ENCODE results near the gene PLA2G10.
"Not testable (repeated sequence)": the region's sequence is repeated elsewhere in the genome, so short reads cannot be mapped to it uniquely, and the experiment has no call there.

Gene PLA2G10

DNA sequence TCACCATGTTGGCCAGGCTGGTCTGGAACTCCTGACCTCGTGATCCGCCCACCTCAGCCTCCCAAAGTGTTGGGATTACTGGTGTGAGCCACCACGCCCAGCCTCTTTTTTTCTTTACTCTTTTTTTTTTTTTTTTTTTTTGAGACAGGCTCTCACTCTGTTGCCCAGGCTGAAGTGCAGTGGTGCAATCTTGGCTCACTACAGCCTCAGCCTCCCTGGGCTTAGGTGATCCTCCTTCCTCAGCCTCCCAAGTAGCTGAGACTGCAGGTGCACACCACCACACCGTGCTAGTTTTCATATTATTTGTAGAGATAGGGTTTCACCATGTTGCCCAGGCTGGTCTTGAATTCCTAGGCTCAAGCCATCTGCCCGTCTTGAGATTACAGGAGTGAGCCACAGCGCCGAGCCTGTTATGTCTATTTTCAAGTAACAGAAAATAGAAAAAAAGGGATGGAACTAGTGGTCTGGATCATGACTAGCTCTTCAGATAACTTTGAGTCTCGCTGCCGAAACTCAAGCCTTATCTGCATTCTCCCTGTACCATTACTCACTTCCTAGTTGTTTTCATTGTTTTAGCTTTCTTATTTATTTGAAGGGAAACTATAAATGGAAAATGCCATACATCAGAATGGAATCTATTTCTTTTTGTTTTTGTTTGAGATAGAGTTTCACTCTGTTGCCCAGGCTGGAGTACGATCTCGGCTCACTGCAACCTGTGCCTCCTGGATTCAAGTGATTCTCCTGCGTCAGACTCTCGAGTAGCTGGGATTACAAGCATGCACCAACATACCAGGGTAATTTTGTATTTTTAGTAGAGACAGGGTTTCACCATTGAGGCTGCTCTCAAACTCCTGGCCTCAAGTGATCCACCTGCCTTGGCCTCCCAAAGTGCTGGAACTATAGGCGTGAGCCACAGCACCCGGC is 8.0 kb downstream of the PLA2G10 start:
- not testable (repeated sequence) for H3K36me3 ChIP-seq (ENCODE audit: control insufficient read depth in 1 of 2, insufficient read depth in 2 of 2, low read depth in 1 of 2, low read length in 2 of 2); H3K27me3 ChIP-seq (ENCODE audit: control insufficient read depth in 1 of 2, insufficient read depth in 1 of 2, low read length in 2 of 2); H2AK5ac ChIP-seq (ENCODE audit: low read length, severe bottlenecking); H2BK5ac ChIP-seq (ENCODE audit: low read depth, low read length, poor library complexity, severe bottlenecking); H3K18ac ChIP-seq (ENCODE audit: low read depth in 1 of 2, low read length in 2 of 2); H4K8ac ChIP-seq (ENCODE audit: low read length); H3K14ac ChIP-seq (ENCODE audit: low read length in 2 of 2); H3K9ac ChIP-seq (ENCODE audit: low read length); H3K23ac ChIP-seq (ENCODE audit: low read length in 2 of 2); DNase-seq; H2BK12ac ChIP-seq (ENCODE audit: low read length in 2 of 2); H3K4me2 ChIP-seq (ENCODE audit: low read length, poor library complexity, severe bottlenecking); H2BK15ac ChIP-seq (ENCODE audit: low read depth, poor library complexity, severe bottlenecking); H4K91ac ChIP-seq (ENCODE audit: low read length); H3K4me1 ChIP-seq (ENCODE audit: control insufficient read depth, insufficient read depth, low read depth, low read length); H3K4me3 ChIP-seq (ENCODE audit: insufficient read depth in 1 of 2, low read depth in 1 of 2, low read length in 2 of 2); H2BK120ac ChIP-seq (ENCODE audit: low read depth, low read length); H3K79me1 ChIP-seq (replicated peaks; ENCODE audit: low read length, poor library complexity, severe bottlenecking); H2AFZ ChIP-seq (ENCODE audit: low read depth, low read length); H3K4ac ChIP-seq (ENCODE audit: low read depth in 1 of 2, low read length in 2 of 2); H3K27ac ChIP-seq (ENCODE audit: low read length, poor library complexity, severe bottlenecking); H3K9me3 ChIP-seq (ENCODE audit: control insufficient read depth, low read length)
- WGBS = 79% methylated on average over 14 of the region's 15 CpGs

DNA sequence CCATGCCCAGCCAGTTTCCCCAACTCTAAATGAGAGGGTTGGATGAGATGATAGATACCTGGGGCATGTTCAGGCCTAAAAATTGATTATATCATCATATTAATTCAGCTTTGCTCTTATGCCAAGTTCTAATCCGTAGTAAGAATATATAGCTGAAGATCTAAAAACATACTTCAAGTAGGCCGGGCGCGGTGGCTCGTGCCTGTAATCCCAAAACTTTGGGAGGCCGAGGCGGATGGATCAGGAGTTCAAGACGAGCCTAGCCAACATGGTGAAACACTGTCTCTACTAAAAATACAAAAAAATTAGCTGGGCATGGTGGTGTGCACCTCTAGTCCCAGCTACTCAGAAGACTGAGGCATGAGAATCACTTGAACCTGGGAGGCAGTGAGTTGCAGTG is 12.0 kb downstream of the PLA2G10 start:
- no peak for DNase-seq
- WGBS = 97% methylated on average over 7 of the region's 8 CpGs

GRCh38 chr16:14681115-14681514 is 13.0 kb downstream of the PLA2G10 start:
- H2BK15ac ChIP-seq (ENCODE audit: low read depth, poor library complexity, severe bottlenecking) = no peak overlapping the region
- H3K9ac ChIP-seq (ENCODE audit: low read length) = no peak overlapping the region
- peaks cover 0 to 3% of the 10 kb centered on the region in 2 experiments for H3K27me3 ChIP-seq (ENCODE audit: control insufficient read depth in 1 of 2, insufficient read depth in 1 of 2, low read length in 2 of 2)
- H2AFZ ChIP-seq (ENCODE audit: low read depth, low read length) = no peak overlapping the region
- no peak overlapping the region for H2BK5ac ChIP-seq (ENCODE audit: low read depth, low read length, poor library complexity, severe bottlenecking)
- H3K9me3 ChIP-seq (ENCODE audit: control insufficient read depth, low read length) = no peaks in the 10 kb centered on the region
- no peak overlapping the region for H3K4me3 ChIP-seq (ENCODE audit: insufficient read depth in 1 of 2, low read depth in 1 of 2, low read length in 2 of 2)
- H3K4me1 ChIP-seq (ENCODE audit: control insufficient read depth, insufficient read depth, low read depth, low read length) = peaks cover 1% of the 10 kb centered on the region
- no peak overlapping the region for H4K91ac ChIP-seq (ENCODE audit: low read length)
- DNase-seq = no peak
- H2AK5ac ChIP-seq (ENCODE audit: low read length, severe bottlenecking) = no peak overlapping the region
- no peak overlapping the region for H2BK120ac ChIP-seq (ENCODE audit: low read depth, low read length)
- WGBS = 96% methylated on average over 2 of the region's 4 CpGs
- H3K23ac ChIP-seq (ENCODE audit: low read length in 2 of 2) = no peak overlapping the region
- peaks cover 0 to 2% of the 10 kb centered on the region in 2 experiments for H3K36me3 ChIP-seq (ENCODE audit: control insufficient read depth in 1 of 2, insufficient read depth in 2 of 2, low read depth in 1 of 2, low read length in 2 of 2)
- no peaks in the 10 kb centered on the region for H3K79me1 ChIP-seq (replicated peaks; ENCODE audit: low read length, poor library complexity, severe bottlenecking)
- H4K8ac ChIP-seq (ENCODE audit: low read length) = no peak overlapping the region
- H3K14ac ChIP-seq (ENCODE audit: low read length in 2 of 2) = no peak overlapping the region
- no peak overlapping the region for H3K4ac ChIP-seq (ENCODE audit: low read depth in 1 of 2, low read length in 2 of 2)
- no peak overlapping the region for H3K27ac ChIP-seq (ENCODE audit: low read length, poor library complexity, severe bottlenecking)
- no peak overlapping the region for H2BK12ac ChIP-seq (ENCODE audit: low read length in 2 of 2)
- no peak overlapping the region for H3K18ac ChIP-seq (ENCODE audit: low read depth in 1 of 2, low read length in 2 of 2)
- no peak overlapping the region for H3K4me2 ChIP-seq (ENCODE audit: low read length, poor library complexity, severe bottlenecking)

More for the DNA sequence above, 12.0 kb downstream of the PLA2G10 start:
- Histone ChIP-seq H2BK5ac (ENCODE audit: low read depth, low read length, poor library complexity, severe bottlenecking) (no peak overlapping the region), H4K8ac (ENCODE audit: low read length) (no peak overlapping the region), H3K18ac (ENCODE audit: low read depth in 1 of 2, low read length in 2 of 2) (no peak overlapping the region), H2AK5ac (ENCODE audit: low read length, severe bottlenecking) (no peak overlapping the region), H2BK15ac (ENCODE audit: low read depth, poor library complexity, severe bottlenecking) (no peak overlapping the region), H4K91ac (ENCODE audit: low read length) (no peak overlapping the region), H3K9ac (ENCODE audit: low read length) (no peak overlapping the region), H3K9me3 (ENCODE audit: control insufficient read depth, low read length) (no peaks in the 10 kb centered on the region), H3K23ac (ENCODE audit: low read length in 2 of 2) (no peak overlapping the region), H3K4me1 (ENCODE audit: control insufficient read depth, insufficient read depth, low read depth, low read length) (peaks cover 1% of the 10 kb centered on the region), H3K27me3 (ENCODE audit: control insufficient read depth in 1 of 2, insufficient read depth in 1 of 2, low read length in 2 of 2) (peaks cover 0 to 3% of the 10 kb centered on the region in 2 experiments), H2BK120ac (ENCODE audit: low read depth, low read length) (no peak overlapping the region), H3K36me3 (ENCODE audit: control insufficient read depth in 1 of 2, insufficient read depth in 2 of 2, low read depth in 1 of 2, low read length in 2 of 2) (peaks cover 0 to 2% of the 10 kb centered on the region in 2 experiments), H2AFZ (ENCODE audit: low read depth, low read length) (no peak overlapping the region), H2BK12ac (ENCODE audit: low read length in 2 of 2) (no peak overlapping the region), H3K4ac (ENCODE audit: low read depth in 1 of 2, low read length in 2 of 2) (no peak overlapping the region), H3K27ac (ENCODE audit: low read length, poor library complexity, severe bottlenecking) (no peak overlapping the region), H3K4me3 (ENCODE audit: insufficient read depth in 1 of 2, low read depth in 1 of 2, low read length in 2 of 2) (no peak overlapping the region), H3K4me2 (ENCODE audit: low read length, poor library complexity, severe bottlenecking) (no peak overlapping the region), H3K79me1 (replicated peaks; ENCODE audit: low read length, poor library complexity, severe bottlenecking) (no peaks in the 10 kb centered on the region), H3K14ac (ENCODE audit: low read length in 2 of 2) (no peak overlapping the region)

DNA sequence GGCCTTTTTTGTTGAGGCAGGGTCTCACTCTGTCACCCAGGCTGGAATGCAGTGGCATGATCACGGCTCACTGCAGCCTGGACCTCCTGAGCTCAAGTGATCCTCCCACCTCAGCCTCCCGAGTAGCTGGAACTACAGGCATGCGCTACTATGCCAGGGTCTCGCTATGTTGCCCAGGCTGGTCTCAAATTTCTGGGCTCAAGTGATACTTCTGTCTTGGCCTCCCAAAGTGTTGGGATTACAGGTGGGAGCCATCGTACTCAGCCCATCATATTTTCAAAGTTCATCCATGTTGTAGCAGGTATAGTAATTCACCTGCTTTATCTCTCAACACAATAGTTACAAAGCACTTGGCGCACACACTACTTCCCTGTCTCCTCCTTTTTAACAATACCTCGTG is 13.7 kb downstream of the PLA2G10 start:
- H3K4me2 ChIP-seq (ENCODE audit: low read length, poor library complexity, severe bottlenecking); H3K14ac ChIP-seq (ENCODE audit: low read length in 2 of 2); H3K9ac ChIP-seq (ENCODE audit: low read length); H2BK15ac ChIP-seq (ENCODE audit: low read depth, poor library complexity, severe bottlenecking); H3K9me3 ChIP-seq (ENCODE audit: control insufficient read depth, low read length); H2BK12ac ChIP-seq (ENCODE audit: low read length in 2 of 2); H3K23ac ChIP-seq (ENCODE audit: low read length in 2 of 2); H4K91ac ChIP-seq (ENCODE audit: low read length); H3K4me1 ChIP-seq (ENCODE audit: control insufficient read depth, insufficient read depth, low read depth, low read length); DNase-seq; H3K18ac ChIP-seq (ENCODE audit: low read depth in 1 of 2, low read length in 2 of 2); H3K36me3 ChIP-seq (ENCODE audit: control insufficient read depth in 1 of 2, insufficient read depth in 2 of 2, low read depth in 1 of 2, low read length in 2 of 2); H2AK5ac ChIP-seq (ENCODE audit: low read length, severe bottlenecking); H2AFZ ChIP-seq (ENCODE audit: low read depth, low read length); H3K4ac ChIP-seq (ENCODE audit: low read depth in 1 of 2, low read length in 2 of 2); H2BK120ac ChIP-seq (ENCODE audit: low read depth, low read length); H3K27ac ChIP-seq (ENCODE audit: low read length, poor library complexity, severe bottlenecking); H4K8ac ChIP-seq (ENCODE audit: low read length); H3K27me3 ChIP-seq (ENCODE audit: control insufficient read depth in 1 of 2, insufficient read depth in 1 of 2, low read length in 2 of 2); H3K79me1 ChIP-seq (replicated peaks; ENCODE audit: low read length, poor library complexity, severe bottlenecking); H3K4me3 ChIP-seq (ENCODE audit: insufficient read depth in 1 of 2, low read depth in 1 of 2, low read length in 2 of 2); H2BK5ac ChIP-seq (ENCODE audit: low read depth, low read length, poor library complexity, severe bottlenecking): not testable (repeated sequence)
- WGBS = 89% methylated on average over 7 of the region's 7 CpGs

Data from mesenchymal stem cell (in vitro differentiated cells and primary cell).